HG03442 (cell line): ENCODE data around the gene EFNA2.

Experiments used
- ATAC-seq: cut with Tn5 transposase; IDR thresholded peaks from one replicate; pipeline ENCODE4 v1.9.1; 2021; ENCODE audit warnings: mild to moderate bottlenecking, moderate library complexity; ENCODE audit not compliant: unreplicated experiment

Gene EFNA2

DNA sequence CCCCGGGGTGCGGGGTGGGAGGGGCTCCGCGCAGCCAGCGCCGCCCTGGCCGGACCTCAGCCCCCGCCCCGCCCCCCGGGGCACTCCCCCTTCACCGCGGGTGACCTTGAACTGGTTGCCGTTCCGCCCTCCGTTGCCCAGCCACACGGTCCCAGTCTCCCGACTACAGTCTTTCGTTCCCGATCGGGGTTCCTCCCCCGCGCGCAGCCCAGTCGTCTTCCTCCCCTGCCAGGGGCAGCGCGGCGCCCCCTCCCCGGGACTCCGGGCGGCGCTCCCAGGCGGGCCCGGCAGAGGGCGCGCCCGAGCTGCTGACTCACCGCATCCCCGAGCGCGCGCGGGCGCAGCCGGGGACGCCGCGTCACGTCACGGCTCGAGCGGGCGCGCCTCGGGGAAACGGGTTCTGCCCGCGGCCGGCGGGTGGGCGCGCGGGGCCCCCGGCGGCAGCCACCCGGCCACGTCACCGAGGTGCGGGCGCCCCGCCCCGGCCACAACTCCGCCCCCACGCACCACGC is 36.8 kb upstream of the EFNA2 start:
- peak; percentile 29 for ATAC-seq

DNA sequence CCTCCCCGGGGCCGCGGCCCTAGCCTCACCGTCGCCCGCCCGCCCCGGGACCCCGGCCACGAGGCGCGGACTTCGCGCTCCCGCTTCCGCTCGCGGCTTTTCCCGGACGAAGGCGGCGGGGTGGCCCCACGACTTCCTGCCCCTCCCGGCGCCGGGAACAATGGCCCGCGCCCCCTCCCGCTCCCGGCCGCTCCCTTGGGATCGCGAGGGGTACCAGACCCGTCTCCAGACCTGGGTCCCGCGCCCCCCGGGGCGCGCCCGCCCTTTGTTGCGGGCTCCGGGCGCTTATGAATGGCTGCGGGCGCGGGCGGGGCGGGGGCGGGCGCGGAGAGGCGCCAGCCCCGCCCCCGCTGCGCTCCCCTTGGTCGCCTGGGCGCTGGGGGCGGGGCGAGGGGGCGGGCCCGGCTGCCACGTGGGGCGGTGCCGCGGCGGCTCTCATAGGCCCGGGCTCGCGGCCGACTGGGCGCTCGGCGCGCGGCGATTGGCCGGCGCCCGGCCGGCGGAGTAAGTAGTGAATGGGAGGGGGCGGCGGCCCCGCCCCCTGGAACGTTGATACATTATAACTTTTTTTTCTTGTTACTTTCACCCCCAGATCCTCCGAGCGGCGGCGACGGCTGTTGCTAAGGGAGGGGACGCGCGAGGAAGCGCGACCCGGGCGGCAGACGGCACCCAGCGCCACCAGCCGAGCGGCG is 36.2 kb upstream of the EFNA2 start:
- ATAC-seq = peak; percentile 41

DNA sequence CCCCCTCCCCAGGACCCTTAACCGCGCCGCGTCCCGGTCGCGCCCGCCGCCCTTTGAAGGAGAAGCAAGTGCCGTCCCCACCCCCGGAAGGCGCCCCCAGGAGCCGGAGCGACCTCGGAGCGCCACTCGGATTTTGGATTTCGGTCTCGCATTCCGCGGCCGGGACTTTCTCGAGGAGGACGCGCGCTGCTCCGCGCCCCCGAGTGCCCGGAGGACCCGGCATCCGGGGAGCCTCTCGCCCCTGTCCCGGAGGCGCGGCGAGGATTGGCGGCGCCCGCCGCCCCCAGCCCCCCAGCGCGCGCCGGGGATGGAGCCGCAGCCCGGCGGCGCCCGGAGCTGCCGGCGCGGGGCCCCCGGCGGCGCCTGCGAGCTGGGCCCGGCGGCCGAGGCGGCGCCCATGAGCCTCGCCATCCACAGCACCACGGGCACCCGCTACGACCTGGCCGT is 35.7 kb upstream of the EFNA2 start:
- no peak for ATAC-seq

DNA sequence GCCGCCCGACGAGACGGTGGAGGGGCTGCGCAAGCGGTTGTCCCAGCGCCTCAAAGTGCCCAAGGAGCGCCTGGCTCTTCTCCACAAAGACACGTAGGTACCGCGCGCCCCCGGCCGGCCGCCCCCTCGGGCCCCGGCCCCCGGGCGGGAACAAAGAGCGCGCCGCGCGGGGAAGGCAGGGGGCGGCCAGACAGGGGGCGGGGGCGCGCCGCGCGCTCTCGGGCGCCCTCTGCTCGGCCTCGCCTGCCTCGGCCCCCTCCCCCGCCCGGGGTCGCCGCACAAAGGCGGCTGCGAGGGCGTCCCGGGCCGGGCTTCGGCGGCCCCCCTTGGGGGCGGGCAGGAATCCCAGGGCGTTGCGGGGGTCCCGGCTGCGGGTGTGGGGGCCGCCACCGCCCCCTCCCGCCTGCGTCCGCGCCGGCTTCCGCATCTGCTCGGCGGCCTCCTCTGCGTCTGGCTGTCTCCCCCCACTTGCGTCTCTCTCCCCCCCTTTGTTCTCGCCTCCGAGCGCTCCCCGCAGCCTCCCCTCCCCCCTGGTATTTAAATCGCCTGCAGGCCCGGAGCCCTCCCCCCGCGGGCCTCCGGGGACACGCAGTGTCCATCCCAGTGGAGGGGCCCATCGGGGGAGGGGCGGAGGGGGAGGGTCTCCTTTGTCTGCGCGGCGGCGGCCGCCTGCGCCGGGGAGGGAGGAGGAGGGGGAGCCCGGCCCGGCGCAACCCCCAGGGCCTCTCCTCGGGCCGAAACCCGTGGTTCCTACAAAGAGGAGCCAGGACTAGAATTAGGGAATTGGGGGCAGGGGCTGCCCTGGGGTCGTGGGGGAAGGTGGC is 35.0 kb upstream of the EFNA2 start:
- no peak for ATAC-seq

DNA sequence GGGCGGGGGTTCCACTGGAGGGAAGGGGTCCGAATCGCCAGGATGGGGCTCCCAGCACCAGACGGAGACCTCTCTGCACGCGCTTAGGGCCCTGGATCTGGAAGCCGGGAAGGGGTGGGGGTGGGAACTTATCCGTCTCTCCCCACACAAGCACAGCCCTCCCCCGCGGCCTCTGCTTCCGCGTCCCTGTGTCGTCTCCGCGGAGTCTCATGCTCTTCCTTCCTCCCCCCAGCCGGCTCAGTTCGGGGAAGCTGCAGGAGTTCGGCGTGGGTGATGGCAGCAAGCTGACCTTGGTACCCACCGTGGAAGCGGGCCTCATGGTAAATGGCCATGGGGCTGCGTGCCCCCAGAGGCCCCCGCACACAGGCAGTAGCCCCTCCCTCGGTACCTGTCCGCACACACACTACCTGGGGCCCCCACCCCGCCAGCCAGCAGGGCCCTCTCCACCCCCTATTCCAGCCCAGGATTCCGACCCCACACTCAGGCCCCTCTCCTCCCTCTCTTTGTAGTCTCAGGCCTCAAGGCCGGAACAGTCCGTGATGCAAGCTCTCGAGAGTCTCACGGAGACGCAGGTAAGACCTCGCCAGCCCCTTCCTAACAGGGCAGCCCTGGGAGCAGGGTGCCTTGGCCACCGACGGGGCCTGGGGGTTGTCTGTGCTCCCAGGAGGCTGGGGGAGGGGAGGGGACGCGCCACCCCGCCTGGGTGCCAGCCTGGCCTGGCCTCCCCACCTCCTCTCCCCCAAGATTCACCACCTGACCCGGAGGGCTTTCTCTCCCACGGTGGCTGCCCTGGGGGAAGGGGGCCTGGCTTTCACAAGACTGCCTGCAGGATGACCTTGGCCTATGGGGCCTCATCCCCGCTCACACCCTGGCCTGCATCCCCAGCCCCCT is 34.1 kb upstream of the EFNA2 start:
- ATAC-seq = no peak

DNA sequence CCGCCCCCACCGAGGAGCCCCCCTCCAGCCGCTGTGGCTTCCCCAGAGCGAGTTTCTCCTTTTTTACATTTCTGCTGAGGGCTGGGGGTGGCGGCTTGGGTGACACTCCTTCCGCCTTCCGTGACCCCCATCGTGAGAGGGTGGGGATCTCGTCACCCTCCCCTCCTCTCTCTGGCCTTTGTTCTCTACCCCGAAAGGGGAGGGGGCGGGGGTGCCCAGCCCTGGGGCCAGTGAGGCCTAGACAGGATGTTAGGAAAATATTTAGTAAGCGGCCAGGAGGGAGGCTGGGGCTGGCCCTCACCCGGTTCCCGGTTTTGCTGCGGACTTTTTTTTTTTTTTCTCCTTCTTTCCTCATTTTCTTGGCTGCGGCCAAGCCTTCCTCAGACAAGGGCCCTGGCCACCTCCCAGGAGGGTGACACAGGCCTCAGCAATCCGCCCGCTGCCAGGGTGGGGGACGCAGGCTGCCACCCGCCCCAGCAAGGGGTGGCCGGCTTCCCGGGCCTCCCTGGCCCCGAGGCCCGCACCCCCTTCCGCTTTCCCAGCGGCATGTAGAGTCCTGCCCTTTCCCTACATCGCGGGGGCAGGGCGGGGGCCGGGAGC is 33.4 kb upstream of the EFNA2 start:
- no peak for ATAC-seq

DNA sequence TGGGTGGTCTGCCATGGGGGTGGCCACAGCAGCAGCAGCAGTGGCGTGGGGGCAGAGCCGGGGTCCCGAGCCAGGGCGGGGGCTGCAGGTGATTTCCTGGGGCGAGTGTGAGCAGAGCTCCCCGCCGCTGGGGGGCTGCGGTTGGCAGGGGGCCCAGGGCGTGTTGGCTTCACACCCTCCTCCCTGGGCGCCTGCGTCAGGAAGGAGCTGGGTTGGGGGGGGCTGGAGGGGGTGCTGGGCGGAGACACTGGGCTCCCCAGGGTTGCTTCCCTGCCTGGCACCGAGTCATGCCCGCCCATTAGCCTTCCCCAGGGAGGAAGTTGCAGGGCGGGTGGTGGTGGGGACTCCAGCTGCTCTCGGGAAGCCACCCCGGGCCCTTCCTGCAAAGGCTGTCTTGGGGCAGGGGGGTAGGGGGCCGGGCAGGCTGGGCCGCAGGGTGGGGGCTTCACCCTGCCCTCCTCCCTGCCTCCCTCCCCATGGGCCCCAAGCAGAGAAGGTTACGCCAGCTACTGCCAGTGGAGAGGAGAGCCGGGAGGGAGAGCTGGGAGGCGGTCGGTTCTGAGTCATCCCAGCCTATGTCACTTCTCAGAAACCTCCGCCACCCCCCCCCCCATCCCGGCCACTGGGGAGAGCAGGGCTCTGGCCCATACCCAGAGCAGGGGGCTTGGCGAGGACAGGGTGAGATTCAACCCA is 32.7 kb upstream of the EFNA2 start:
- no peak for ATAC-seq

DNA sequence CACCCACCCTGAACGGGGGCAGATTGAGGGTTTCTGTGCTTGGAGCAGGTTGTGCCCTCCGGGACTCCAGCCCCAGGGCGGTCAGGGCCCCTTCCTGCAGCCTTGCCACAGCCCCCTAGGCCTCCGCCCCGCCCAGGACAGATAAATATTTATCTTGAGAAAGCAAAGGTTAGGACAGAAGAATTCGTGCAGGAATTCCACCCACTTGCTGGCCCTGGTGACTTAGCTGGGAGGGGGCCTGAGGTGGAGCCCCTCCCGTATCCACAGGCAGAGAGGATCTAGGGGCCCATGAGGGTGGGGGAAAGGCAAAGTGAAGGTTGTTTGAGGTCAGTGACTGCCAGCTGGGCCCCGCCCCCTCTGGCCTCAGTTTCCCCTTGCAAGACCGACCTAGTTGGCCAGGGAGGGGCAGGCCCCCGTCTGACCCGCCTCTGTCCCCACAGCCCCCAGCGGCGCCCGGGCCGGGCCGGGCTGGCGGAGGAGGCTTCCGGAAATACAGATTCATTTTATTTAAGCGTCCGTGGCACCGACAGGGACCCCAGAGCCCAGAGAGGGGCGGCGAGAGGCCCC is 32.1 kb upstream of the EFNA2 start:
- ATAC-seq = no peak

DNA sequence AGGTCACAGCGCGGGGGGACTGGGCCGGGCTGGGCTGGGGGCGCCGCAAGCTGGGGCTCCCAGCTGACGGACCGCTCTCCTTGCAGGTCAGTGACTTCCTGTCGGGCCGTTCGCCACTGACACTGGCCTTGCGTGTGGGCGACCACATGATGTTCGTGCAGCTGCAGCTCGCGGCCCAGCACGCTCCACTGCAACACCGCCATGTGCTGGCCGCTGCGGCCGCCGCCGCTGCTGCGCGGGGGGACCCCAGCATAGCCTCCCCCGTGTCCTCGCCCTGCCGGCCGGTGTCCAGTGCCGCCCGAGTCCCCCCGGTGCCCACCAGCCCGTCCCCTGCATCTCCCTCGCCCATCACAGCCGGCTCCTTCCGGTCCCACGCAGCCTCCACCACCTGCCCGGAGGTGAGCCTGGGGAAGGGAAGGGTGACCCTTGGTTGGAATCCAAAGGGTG is 31.6 kb upstream of the EFNA2 start:
- ATAC-seq = no peak

DNA sequence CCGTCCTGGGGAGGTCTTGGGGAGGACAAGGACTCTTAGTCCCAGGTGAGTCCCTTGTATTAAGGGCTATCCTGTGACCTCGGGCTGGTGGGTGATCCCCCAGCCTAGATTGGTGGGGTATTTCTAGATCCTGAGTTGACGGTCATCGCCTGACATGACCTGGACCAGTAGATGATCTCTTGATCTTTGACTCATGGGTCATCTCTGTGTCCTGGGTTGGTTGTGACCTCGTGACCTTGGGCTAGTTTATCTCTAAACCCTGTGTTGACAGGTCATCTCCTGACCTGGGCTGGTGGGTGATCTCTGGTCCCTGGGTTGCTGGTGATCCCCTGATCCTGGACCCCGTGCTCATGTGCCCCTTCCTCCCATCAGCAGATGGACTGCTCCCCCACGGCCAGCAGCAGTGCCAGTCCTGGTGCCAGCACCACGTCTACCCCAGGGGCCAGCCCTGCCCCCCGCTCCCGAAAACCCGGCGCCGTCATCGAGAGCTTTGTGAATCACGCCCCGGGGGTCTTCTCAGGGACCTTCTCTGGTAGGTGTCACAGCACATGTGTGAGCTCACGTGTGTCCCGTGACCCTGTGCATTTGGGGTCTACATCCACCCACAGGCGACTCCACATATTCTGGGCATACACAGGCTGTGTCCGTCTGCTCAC is 31.0 kb upstream of the EFNA2 start:
- ATAC-seq = no peak

DNA sequence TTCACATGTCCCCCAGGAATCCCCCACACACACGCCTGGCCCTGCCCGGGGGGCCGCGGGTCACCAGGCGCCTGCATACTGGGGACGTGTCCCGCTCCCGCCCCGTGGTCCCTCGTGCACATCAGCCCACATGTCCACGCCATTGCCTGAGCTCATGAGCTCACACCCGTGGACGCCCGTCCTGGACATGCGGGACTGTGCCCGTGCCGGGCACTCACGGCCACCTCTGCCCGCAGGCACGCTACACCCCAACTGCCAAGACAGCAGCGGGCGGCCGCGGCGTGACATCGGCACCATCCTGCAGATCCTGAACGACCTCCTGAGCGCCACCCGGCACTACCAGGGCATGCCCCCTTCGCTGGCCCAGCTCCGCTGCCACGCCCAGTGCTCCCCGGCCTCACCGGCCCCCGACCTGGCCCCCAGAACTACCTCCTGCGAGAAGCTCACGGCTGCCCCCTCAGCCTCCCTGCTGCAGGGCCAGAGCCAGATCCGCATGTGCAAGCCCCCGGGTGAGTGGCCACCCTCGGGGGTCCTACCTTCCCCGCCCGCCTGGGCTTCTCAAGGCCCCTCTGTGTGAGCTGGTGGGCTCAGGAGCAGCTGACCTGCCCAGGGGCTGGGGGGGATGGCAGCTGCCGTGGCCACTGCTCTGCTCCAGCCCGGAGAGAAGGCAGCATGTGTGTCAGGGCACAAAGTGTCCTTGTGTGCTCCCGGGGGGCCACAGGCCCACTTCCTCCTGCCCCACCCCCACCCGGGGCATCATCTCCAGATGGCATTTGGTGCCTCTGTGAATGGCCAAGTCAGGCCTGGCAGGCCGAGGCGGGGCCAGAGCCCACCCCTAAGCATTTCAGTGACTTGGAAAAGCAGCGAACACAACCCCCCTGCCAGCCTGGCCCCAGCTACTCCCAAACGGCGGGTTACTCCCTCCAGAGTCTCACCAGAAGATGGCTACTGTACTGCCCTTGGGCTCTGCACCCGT is 30.2 kb upstream of the EFNA2 start:
- no peak for ATAC-seq

DNA sequence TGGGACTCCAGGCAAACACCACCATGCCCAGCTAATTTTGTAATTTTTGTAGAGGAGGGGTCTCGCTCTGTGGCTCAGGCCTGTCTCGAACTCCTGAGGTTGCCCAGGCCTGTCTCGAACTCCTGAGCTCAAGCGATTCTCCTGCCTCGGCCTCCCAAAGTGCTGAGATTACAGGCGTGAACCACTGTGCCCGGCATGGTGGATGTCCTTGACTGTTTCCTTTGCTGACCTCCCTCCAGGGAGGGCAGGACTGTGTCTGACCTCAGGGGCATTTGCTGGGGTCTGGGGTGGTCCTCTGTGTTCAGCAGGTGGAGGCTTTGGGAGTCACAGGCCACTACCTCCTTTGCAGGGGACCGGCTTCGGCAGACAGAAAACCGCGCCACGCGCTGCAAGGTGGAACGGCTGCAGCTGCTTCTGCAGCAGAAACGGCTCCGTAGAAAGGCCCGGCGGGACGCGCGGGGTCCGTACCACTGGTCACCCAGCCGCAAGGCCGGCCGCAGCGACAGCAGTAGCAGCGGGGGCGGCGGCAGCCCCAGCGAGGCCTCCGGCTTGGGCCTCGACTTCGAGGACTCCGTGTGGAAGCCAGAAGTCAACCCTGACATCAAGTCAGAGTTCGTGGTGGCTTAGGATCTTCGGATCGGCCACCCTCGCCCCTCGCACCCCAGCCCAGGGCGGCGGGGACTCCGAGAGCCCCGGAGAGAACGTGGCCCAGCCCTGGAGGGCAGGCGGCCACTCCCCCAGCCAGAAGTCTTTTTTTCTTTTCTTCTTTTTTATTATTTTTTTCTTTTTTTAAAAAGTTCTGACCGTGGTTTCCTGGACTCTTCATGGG is 28.8 kb upstream of the EFNA2 start:
- ATAC-seq = no peak

DNA sequence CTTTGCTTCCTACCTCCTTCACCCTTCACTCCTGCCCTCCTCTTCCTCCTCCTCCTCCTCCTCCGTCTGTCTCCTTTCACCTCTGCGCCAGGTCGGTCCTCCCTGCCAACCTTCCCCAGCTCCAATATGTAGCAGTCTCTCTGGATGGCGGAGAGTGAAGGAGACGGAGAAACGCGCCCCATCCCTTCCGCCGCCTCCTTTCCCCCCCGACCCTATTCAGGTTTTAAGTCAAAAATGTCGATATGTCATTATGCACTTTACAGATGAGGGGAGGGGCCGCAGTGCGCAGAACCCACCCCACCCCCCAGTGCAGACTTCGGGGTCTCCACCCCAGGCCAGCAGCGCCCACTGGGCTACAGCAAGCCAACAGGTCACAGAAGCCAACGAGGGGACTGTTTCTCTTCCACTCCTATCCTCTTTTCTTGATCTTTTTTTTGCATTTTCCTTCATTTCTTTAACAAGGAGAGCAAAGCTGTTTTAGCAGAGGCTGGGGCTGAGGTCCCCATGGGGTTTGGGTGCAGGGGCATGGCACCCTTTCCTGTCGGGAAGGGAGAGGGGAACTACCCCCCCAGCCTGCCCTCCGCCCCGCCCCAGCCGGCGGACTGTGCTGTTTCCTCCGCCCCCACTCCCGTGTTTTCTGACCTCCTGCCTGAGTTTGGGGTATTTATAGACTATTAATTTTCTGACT is 28.1 kb upstream of the EFNA2 start:
- no peak for ATAC-seq

DNA sequence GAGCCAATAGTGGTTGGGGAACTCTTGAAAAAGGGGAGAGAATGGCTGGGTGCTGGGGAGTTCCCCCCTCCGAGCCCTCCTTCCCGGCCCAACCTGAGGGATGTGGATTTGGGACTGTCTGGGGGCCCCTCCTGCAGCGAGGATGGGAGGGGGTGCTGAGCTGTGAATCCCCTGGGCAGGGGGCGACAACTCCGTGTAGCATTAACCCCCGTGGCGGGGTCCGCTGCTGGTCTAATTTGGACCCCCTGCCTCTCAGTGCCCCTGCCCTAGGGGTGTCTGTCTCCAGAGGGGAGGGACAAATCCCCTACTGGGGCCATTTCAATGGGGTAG is 27.5 kb upstream of the EFNA2 start:
- no peak for ATAC-seq

DNA sequence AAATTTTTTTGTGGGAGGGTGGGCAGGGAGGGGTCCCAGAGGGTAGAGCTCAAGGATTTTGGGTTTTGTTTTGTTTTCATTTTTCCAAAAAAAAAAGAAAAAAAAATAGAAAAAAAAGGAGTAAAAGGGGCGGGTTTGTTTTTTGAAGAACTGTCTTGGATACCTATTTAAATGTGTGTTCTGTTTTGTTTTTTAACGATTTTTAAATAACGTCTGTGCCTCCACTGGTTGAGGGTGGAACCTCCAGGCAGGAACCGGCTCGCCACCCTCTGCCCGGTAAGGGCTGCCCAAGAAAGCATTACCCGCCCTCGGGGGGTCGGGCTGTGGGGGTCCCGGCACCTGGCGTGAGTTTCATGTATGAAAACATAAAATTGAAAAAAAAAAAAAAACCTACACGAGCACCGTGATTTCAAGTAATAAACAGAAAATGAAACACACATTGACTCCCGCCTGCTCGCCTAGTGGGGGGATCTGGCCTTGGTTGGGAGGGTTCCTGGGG is 26.9 kb upstream of the EFNA2 start:
- no peak for ATAC-seq

DNA sequence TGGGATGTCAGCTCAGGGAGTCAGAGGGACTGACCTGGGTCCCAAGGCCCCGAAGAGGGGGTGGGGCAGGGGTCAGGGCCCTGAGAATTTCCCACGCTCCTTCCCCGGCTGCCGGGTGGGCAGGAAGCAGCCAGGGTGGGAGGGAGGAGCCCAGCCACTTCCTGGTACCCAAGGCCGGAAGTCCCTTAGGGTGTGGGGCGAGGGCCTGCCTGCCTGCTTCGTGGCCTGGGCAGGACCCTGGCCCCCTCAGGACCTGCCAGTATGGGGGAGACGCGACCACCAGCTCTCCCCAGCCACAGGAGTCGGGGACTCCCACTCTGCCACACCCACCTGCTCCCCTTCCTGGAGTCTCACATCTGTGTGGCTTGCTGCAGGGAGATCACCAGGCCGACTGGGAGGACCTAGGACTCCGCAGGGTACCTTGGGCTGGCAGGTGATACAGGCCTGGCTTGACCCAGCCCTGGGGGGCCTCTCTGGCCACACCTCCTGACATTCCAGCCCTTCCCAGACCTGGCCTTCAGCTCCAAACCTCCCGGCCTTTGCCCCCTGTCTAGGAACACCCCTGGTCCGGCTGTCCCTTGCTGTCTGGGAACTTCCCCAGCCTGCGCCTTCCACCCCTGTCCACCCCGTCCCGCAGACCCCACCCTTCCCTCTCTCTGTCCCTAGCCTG is 26.3 kb upstream of the EFNA2 start:
- no peak for ATAC-seq
